GM12892 (cell line): ENCODE measurements around the gene PPP3CA.

ENCODE experiments used
- POLR2A ChIP-seq: IDR thresholded peaks from 2 replicates; pipeline ENCODE4 v1.6.1; 2011; ENCODE audit warnings: low read depth, low read length, control low read depth
- POLR2AphosphoS5 ChIP-seq: IDR thresholded peaks from 2 replicates; pipeline ENCODE4 v1.6.1; 2011; ENCODE audit warnings: low read depth, low read length, control low read depth

DNA sequence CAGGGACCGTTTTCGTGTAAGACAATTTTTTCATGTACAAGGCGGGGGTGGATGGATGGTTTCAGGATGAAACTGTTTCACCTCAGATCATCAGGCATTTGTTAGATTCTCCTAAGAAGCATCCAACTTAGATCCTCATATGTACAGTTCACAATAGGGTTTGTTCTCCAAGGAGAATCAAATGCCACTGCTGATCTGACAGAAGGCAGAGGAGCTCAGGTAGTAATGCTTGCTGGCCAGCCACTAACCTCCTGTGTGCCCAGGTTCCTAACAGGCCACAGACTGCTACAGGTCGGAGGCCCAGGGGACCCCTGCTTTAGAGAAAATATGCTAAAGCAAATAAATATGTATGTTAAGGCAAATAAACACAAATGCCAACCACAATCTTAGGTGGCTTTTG is 61.3 kb downstream of the PPP3CA start:
- TF ChIP-seq POLR2A (no peak), POLR2AphosphoS5 (no peak)
